ENCODE results near the gene CEP85L. TPM values are rescaled to one million over a fixed set of nuclear protein-coding genes. Genes with fewer than 3 reads are reported as not detected.

The CEP85L gene
- total RNA-seq, 2 donors from 2014 or later = 87.6 to 95.6 TPM

GRCh38 chr6:118650582-118651281 is 659 bp downstream of the CEP85L start:
- peak; percentile 37 for ATAC-seq
- Mint-ChIP-seq H3K4me3 (peak overlapping the region; percentile 93), H3K4me1 (peaks cover 33% of the 10 kb centered on the region), H3K27ac (peak overlapping the region; percentile 94), H3K36me3 (ENCODE audit: low read depth) (no peaks in the 10 kb centered on the region), H3K27me3 (no peaks in the 10 kb centered on the region)
- peak; percentile 28 to 42 (median 33) for DNase-seq
- H3K9me3 ChIP-seq (ENCODE audit: control insufficient read depth, low read length, poor library complexity, severe bottlenecking) = no peaks in the 10 kb centered on the region

GRCh38 chr6:118649918-118650581 is 1.3 kb downstream of the CEP85L start:
- H3K4me1 Mint-ChIP-seq = peaks cover 31% of the 10 kb centered on the region
- no peaks in the 10 kb centered on the region for H3K9me3 ChIP-seq (ENCODE audit: control insufficient read depth, low read length, poor library complexity, severe bottlenecking)

GRCh38 chr6:118648866-118649554 is 2.4 kb downstream of the CEP85L start:
- peaks cover 6% of the 10 kb centered on the region for H3K36me3 Mint-ChIP-seq (ENCODE audit: low read depth)
- no peaks in the 10 kb centered on the region for H3K27me3 Mint-ChIP-seq
- peak overlapping the region; percentile 93 for H3K4me3 Mint-ChIP-seq

More at GRCh38 chr6:118649918-118650581, 1.3 kb downstream of the CEP85L start:
- ATAC-seq (no peak), DNase-seq (no peak)
- peak overlapping the region; percentile 93 for H3K4me3 Mint-ChIP-seq
- no peaks in the 10 kb centered on the region for H3K27me3 Mint-ChIP-seq
- H3K36me3 Mint-ChIP-seq (ENCODE audit: low read depth) = peaks cover 2% of the 10 kb centered on the region
- H3K27ac Mint-ChIP-seq = peak overlapping the region; percentile 94

GRCh38 chr6:118646977-118647376 is 4.4 kb downstream of the CEP85L start:
- ATAC-seq = no peak
- H3K27me3 Mint-ChIP-seq = no peaks in the 10 kb centered on the region
- H3K9me3 ChIP-seq (ENCODE audit: control insufficient read depth, low read length, poor library complexity, severe bottlenecking) = no peaks in the 10 kb centered on the region
- no peak overlapping the region for H3K4me3 Mint-ChIP-seq
- no peak for DNase-seq
- no peak overlapping the region for H3K27ac Mint-ChIP-seq
- peaks cover 33% of the 10 kb centered on the region for H3K4me1 Mint-ChIP-seq
- peaks cover 6% of the 10 kb centered on the region for H3K36me3 Mint-ChIP-seq (ENCODE audit: low read depth)

More at GRCh38 chr6:118648866-118649554, 2.4 kb downstream of the CEP85L start:
- DNase-seq (no peak), ATAC-seq (no peak)
- H3K27ac Mint-ChIP-seq = no peak overlapping the region
- H3K9me3 ChIP-seq (ENCODE audit: control insufficient read depth, low read length, poor library complexity, severe bottlenecking) = no peaks in the 10 kb centered on the region
- H3K4me1 Mint-ChIP-seq = peaks cover 35% of the 10 kb centered on the region

- no peaks in the 10 kb centered on the region for H3K27me3 Mint-ChIP-seq
- peaks cover 37% of the 10 kb centered on the region for H3K4me1 Mint-ChIP-seq
- peak overlapping the region; percentile 78 for H3K27ac Mint-ChIP-seq
- no peak for ATAC-seq
- no peak for DNase-seq
- H3K36me3 Mint-ChIP-seq (ENCODE audit: low read depth) = peaks cover 8% of the 10 kb centered on the region
- no peak overlapping the region for H3K4me3 Mint-ChIP-seq
- H3K9me3 ChIP-seq (ENCODE audit: control insufficient read depth, low read length, poor library complexity, severe bottlenecking) = no peaks in the 10 kb centered on the region
Measured at GRCh38 chr6:118645395-118645794, 6.0 kb downstream of the CEP85L start.

GRCh38 chr6:118644007-118644406 is 7.4 kb downstream of the CEP85L start:
- H3K27ac Mint-ChIP-seq = peak overlapping the region; percentile 34
- H3K27me3 Mint-ChIP-seq = no peaks in the 10 kb centered on the region
- DNase-seq (no peak), ATAC-seq (no peak)
- no peaks in the 10 kb centered on the region for H3K9me3 ChIP-seq (ENCODE audit: control insufficient read depth, low read length, poor library complexity, severe bottlenecking)
- peaks cover 8% of the 10 kb centered on the region for H3K36me3 Mint-ChIP-seq (ENCODE audit: low read depth)
- peak overlapping the region; percentile 1 for H3K4me3 Mint-ChIP-seq
- H3K4me1 Mint-ChIP-seq = peaks cover 40% of the 10 kb centered on the region

GRCh38 chr6:118641042-118641441 is 10.3 kb downstream of the CEP85L start:
- H3K9me3 ChIP-seq (ENCODE audit: control insufficient read depth, low read length, poor library complexity, severe bottlenecking) = no peaks in the 10 kb centered on the region
- H3K27me3 Mint-ChIP-seq = no peaks in the 10 kb centered on the region
- peaks cover 43% of the 10 kb centered on the region for H3K4me1 Mint-ChIP-seq
- peak overlapping the region; percentile 67 for H3K27ac Mint-ChIP-seq
- no peak overlapping the region for H3K4me3 Mint-ChIP-seq
- DNase-seq (no peak), ATAC-seq (no peak)
- peaks cover 8% of the 10 kb centered on the region for H3K36me3 Mint-ChIP-seq (ENCODE audit: low read depth)

GRCh38 chr6:118639054-118639964 is 12.1 kb downstream of the CEP85L start:
- peak; percentile 64 for ATAC-seq
- H3K4me1 Mint-ChIP-seq = peaks cover 37% of the 10 kb centered on the region
- no peaks in the 10 kb centered on the region for H3K27me3 Mint-ChIP-seq
- peak overlapping the region; percentile 67 for H3K27ac Mint-ChIP-seq
- no peak for DNase-seq
- no peak overlapping the region for H3K4me3 Mint-ChIP-seq
- no peaks in the 10 kb centered on the region for H3K9me3 ChIP-seq (ENCODE audit: control insufficient read depth, low read length, poor library complexity, severe bottlenecking)
- peaks cover 4% of the 10 kb centered on the region for H3K36me3 Mint-ChIP-seq (ENCODE audit: low read depth)

GRCh38 chr6:118638288-118638687 is 13.1 kb downstream of the CEP85L start:
- DNase-seq (no peak), ATAC-seq (no peak)
- H3K4me3 Mint-ChIP-seq = no peak overlapping the region
- H3K27ac Mint-ChIP-seq = no peak overlapping the region
- no peaks in the 10 kb centered on the region for H3K27me3 Mint-ChIP-seq
- H3K36me3 Mint-ChIP-seq (ENCODE audit: low read depth) = peaks cover 2% of the 10 kb centered on the region
- peaks cover 30% of the 10 kb centered on the region for H3K4me1 Mint-ChIP-seq
- H3K9me3 ChIP-seq (ENCODE audit: control insufficient read depth, low read length, poor library complexity, severe bottlenecking) = no peaks in the 10 kb centered on the region

GRCh38 chr6:118635909-118636735 is 15.3 kb downstream of the CEP85L start:
- peak overlapping the region; percentile 25 for H3K4me3 Mint-ChIP-seq
- DNase-seq = no peak
- H3K27ac Mint-ChIP-seq = no peak overlapping the region
- no peak for ATAC-seq
- no peaks in the 10 kb centered on the region for H3K9me3 ChIP-seq (ENCODE audit: control insufficient read depth, low read length, poor library complexity, severe bottlenecking)
- H3K36me3 Mint-ChIP-seq (ENCODE audit: low read depth) = peaks cover 4% of the 10 kb centered on the region
- H3K27me3 Mint-ChIP-seq = no peaks in the 10 kb centered on the region
- peaks cover 28% of the 10 kb centered on the region for H3K4me1 Mint-ChIP-seq

GRCh38 chr6:118632359-118632758 is 19.0 kb downstream of the CEP85L start:
- Mint-ChIP-seq H3K4me3 (no peak overlapping the region), H3K27ac (no peak overlapping the region), H3K4me1 (peaks cover 37% of the 10 kb centered on the region), H3K36me3 (ENCODE audit: low read depth) (peaks cover 2% of the 10 kb centered on the region), H3K27me3 (no peaks in the 10 kb centered on the region)
- no peaks in the 10 kb centered on the region for H3K9me3 ChIP-seq (ENCODE audit: control insufficient read depth, low read length, poor library complexity, severe bottlenecking)
- DNase-seq (no peak), ATAC-seq (no peak)

GRCh38 chr6:118630923-118631322 is 20.5 kb downstream of the CEP85L start:
- Mint-ChIP-seq H3K4me3 (no peak overlapping the region), H3K36me3 (ENCODE audit: low read depth) (peaks cover 2% of the 10 kb centered on the region), H3K27ac (no peak overlapping the region), H3K4me1 (peaks cover 39% of the 10 kb centered on the region), H3K27me3 (no peaks in the 10 kb centered on the region)
- no peak for ATAC-seq
- H3K9me3 ChIP-seq (ENCODE audit: control insufficient read depth, low read length, poor library complexity, severe bottlenecking) = no peaks in the 10 kb centered on the region
- DNase-seq = no peak
